Body of pancreas (tissue), 4 donors: ENCODE results near the gene CNOT1. TPM values are rescaled to one million over a fixed set of nuclear protein-coding genes. Genes with fewer than 3 reads are reported as not detected.

Source experiments
- ATAC-seq: fragments of 150-250 bp; one replicate; pipeline ENCODE4 v1.9.1; 2016
- DNase-seq, 4 donors: peaks; one replicate each; pipeline ENCODE4 v3.0.0-alpha.2; 2019
- H3K27ac ChIP-seq, 4 donors: fragments of 200-600 bp; sonication (generic); 1 replicate in 3 of 4; 2 replicates in 1 of 4; pipeline versions ENCODE4 v1.5.1 to v1.6.1; 2016 to 2019; ENCODE audit warnings: mild to moderate bottlenecking in 1 of 4, mixed read lengths in 1 of 4, moderate library complexity in 1 of 4
- H3K27me3 ChIP-seq, 2 donors: fragments of 200-600 bp; sonication (generic); one replicate each; pipeline ENCODE4 v1.6.0; 2016; ENCODE audit warnings: mild to moderate bottlenecking in 1 of 2
- H3K36me3 ChIP-seq, 2 donors: fragments of 200-600 bp; sonication (generic); replicated peaks in 1 of 2; 2 replicates each; pipeline ENCODE4 v1.5.1; 2016; ENCODE audit warnings: low read depth in 2 of 2; ENCODE audit not compliant: insufficient read depth in 1 of 2
- H3K4me1 ChIP-seq: fragments of 200-600 bp; sonication (generic); one replicate; pipeline ENCODE4 v1.6.0; 2016
- H3K4me3 ChIP-seq, 2 donors: fragments of 200-600 bp; sonication (generic); 1 replicate in 1 of 2; 2 replicates in 1 of 2; pipeline ENCODE4 v1.5.1; 2016 to 2019
- H3K9me3 ChIP-seq, 3 donors: fragments of 200-600 bp; sonication (generic); 1 replicate in 2 of 3; 2 replicates in 1 of 3; pipeline ENCODE4 v1.5.1; 2016
- POLR2A ChIP-seq, 3 donors: fragments of 450-650 bp; IDR thresholded peaks; one replicate each; pipeline ENCODE4 v1.6.1; 2016; ENCODE audit warnings: antibody characterized with exemption in 3 of 3, mild to moderate bottlenecking in 2 of 3
- WGBS, 2 donors: methylation state at CpG; one replicate each; pipeline ENCODE4 v1.1.5; 2017; 5-methylcytosine and 5-hydroxymethylcytosine counted together
- intact Hi-C: fragments of 100-400 bp; cut with DNase I; formaldehyde crosslinking; loops from one replicate; pipeline ENCODE4 v1.15.1; 2023
- total RNA-seq, 2 donors: library from RNA; depleted of rRNA; stranded (reverse); fragments of >200 nt; gene quantifications; one replicate each; pipeline ENCODE4 v1.1.0, GENCODE V29; 2016
- TF ChIP-seq, protein P1 (sequence below), 7 experiments: fragments of 450-650 bp in 4 of 7; fragments of 200-600 bp in 3 of 7; sonication (generic) in 3 of 7; IDR thresholded peaks; one replicate each; pipeline ENCODE4 v1.5.1; 2016 to 2019; ENCODE audit warnings: antibody characterized with exemption in 7 of 7

CNOT1 gene
- total RNA-seq, 2 donors from 2014 or later, result 56.8 to 63.9 TPM

DNA sequence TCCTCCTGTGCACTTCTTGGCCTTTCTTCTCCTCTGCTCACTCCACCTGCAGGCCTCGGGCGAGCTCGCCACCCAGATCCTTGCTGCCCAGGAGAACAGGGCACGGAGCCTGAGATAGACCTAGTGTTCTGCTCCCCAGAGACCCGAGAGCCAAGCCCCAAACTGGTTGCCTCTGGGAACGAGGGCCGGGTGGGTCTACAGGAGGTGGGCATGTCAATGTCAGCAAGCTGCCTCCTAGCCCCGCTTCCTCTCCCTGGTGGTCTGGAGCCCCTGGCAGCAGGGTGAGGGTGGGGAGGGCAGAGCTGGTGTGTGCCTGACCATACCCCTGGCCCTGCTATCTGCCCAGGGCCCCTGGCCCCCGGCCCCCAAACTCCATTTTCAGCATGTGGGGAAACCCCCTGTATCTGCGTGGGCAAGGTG is 130.5 kb downstream of the CNOT1 start:
- no peak overlapping the region for H3K4me3 ChIP-seq
- H3K27ac ChIP-seq, result no peak overlapping the region
- no peak for TF ChIP-seq POLR2A (IDR thresholded peaks at IDR 0.05)
- TF ChIP-seq, protein P1, sequence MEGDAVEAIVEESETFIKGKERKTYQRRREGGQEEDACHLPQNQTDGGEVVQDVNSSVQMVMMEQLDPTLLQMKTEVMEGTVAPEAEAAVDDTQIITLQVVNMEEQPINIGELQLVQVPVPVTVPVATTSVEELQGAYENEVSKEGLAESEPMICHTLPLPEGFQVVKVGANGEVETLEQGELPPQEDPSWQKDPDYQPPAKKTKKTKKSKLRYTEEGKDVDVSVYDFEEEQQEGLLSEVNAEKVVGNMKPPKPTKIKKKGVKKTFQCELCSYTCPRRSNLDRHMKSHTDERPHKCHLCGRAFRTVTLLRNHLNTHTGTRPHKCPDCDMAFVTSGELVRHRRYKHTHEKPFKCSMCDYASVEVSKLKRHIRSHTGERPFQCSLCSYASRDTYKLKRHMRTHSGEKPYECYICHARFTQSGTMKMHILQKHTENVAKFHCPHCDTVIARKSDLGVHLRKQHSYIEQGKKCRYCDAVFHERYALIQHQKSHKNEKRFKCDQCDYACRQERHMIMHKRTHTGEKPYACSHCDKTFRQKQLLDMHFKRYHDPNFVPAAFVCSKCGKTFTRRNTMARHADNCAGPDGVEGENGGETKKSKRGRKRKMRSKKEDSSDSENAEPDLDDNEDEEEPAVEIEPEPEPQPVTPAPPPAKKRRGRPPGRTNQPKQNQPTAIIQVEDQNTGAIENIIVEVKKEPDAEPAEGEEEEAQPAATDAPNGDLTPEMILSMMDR (IDR thresholded peaks at IDR 0.05), result no peak
- H3K36me3 ChIP-seq, result no peaks in the 10 kb centered on the region
- H3K4me1 ChIP-seq, result peaks cover 33% of the 10 kb centered on the region
- no peaks in the 10 kb centered on the region for H3K27me3 ChIP-seq
- H3K9me3 ChIP-seq, result no peaks in the 10 kb centered on the region
- DNase-seq, result peak in 1 of 4 donors; percentile 11
- WGBS, 2 donors, result 91% methylated on average over 7 to 10 of the region's 10 CpGs
- no peak for ATAC-seq
- intact Hi-C loops, result no loop called here

DNA sequence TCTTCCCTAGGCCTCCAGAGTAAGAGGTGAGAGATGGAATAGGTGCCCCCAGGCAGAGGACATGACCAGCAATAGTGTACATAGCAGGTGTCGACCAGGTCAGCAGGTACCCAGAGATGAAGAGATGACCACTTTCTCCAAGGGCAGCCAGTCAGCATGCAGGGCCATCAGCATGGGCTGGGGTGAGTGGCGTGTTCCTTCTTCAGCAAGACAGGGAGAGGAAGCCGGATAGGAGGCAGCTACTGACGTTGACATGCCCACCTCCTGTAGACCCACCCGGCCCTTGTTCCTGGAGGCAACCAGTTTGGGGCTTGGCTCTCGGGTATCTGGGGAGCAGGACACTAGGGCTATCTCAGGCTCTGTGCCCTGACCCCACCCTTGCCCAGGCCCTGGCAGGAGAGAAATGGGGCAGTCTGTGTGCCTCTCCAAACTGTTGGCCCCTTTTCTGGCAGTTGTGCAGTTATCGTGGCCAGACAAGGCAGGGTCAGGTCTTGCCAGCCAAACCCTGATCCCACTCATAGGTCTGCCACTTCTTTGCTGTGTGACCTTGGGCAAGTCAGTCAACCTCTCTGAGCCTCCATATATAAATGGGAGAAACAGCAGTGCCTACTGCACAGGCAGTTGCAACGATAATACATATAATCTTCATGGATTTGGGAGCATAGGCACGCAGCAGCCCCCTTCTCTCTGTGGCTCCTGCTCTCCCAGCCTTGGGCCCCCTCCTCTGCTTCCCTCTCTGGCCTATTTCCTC is 131.1 kb downstream of the CNOT1 start:
- intact Hi-C loops, result no loop called here

DNA sequence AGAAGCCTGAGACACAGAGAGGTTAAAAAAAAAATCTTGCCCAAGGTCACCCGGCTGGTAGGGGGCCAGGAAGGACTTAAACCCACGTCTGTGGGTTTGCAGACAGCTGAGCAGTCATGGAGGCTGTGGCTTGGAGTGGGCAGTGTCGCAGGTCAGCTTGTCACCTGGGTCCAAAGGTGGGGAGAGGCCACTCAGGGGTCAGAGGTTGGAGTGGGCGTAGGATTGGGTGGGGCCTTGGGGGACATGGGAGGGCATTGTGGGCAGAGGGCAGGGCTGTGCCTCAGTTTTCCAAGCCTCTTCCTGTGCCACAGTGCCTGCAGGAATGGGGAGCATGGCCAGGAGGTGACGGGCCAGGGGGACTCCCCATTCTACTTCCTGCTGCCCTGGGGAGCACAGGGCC is 131.7 kb downstream of the CNOT1 start:
- Histone ChIP-seq H3K4me3 (no peak overlapping the region), H3K9me3 (no peaks in the 10 kb centered on the region), H3K36me3 (no peaks in the 10 kb centered on the region), H3K27ac (no peak overlapping the region), H3K27me3 (no peaks in the 10 kb centered on the region), H3K4me1 (peaks cover 33% of the 10 kb centered on the region)
- ATAC-seq (no peak), DNase-seq (peak in 2 of 4 donors; percentile 12 to 41)
- intact Hi-C loops, result no loop called here
- WGBS, 2 donors, result 34 to 38% methylated on average over 4 to 5 of the region's 5 CpGs
- no peak for TF ChIP-seq POLR2A (IDR thresholded peaks at IDR 0.05)
- TF ChIP-seq, protein P1 (IDR thresholded peaks at IDR 0.05), result no peak

More for the DNA sequence above, 131.1 kb downstream of the CNOT1 start:
- no peak for ATAC-seq
- WGBS, 2 donors, result 69 to 75% methylated on average over 2 to 9 of the region's 9 CpGs
- Histone ChIP-seq H3K27ac (no peak overlapping the region), H3K36me3 (no peaks in the 10 kb centered on the region), H3K9me3 (no peaks in the 10 kb centered on the region), H3K4me3 (no peak overlapping the region), H3K4me1 (peaks cover 33% of the 10 kb centered on the region), H3K27me3 (no peaks in the 10 kb centered on the region)
- no peak for TF ChIP-seq POLR2A (IDR thresholded peaks at IDR 0.05)
- TF ChIP-seq, protein P1 (IDR thresholded peaks at IDR 0.05), result no peak
- peak in 1 of 4 donors; percentile 10 for DNase-seq

DNA sequence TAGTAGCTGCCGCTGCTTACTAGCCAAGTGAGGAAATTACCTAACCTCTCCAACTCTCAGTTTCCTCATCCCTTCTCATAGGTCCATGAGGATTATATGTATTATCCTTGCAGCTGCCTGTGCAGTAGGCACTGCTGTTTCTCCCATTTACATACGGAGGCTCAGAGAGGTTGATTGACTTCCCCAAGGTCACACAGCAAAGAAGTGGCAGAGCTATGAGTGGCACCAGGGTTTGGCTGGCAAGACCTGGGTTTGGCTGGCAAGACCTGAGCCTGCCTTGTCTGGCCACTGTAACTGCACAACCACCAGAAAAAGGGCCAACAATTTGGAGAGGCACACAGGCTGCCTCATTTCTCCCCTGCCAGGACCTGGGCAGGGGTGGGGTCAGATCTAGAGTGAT is 132.2 kb downstream of the CNOT1 start:
- Histone ChIP-seq H3K4me1 (peaks cover 33% of the 10 kb centered on the region), H3K36me3 (no peaks in the 10 kb centered on the region), H3K9me3 (no peaks in the 10 kb centered on the region), H3K27me3 (no peaks in the 10 kb centered on the region), H3K27ac (no peak overlapping the region), H3K4me3 (no peak overlapping the region)
- peak in 1 of 4 donors; percentile 11 for DNase-seq
- TF ChIP-seq, protein P1 (IDR thresholded peaks at IDR 0.05), result no peak
- TF ChIP-seq POLR2A (IDR thresholded peaks at IDR 0.05), result no peak
- ATAC-seq, result no peak
- 42 to 47% methylated on average over 2 of the region's 2 CpGs for WGBS, 2 donors
- intact Hi-C loops, result no loop called here
